Effector CD8-positive, alpha-beta T cell (primary cell): ENCODE results near the gene ZNF652.

Experiments
- DNase-seq: peaks from one replicate; lab custom pipeline; 2025; lab: John Stamatoyannopoulos, UW

ZNF652 gene

GRCh38 chr17:49358641-49359247, 3.3 kb downstream of the ZNF652 start:
- no peak for DNase-seq

GRCh38 chr17:49357516-49357915, 4.5 kb downstream of the ZNF652 start:
- DNase-seq, result no peak

GRCh38 chr17:49356320-49356719, 5.7 kb downstream of the ZNF652 start:
- DNase-seq, result no peak

GRCh38 chr17:49353607-49354006, 8.4 kb downstream of the ZNF652 start:
- DNase-seq, result no peak

- no peak for DNase-seq
These were observed 9.4 kb downstream of the ZNF652 start for GRCh38 chr17:49352587-49353154.

- no peak for DNase-seq
These were observed 10.4 kb downstream of the ZNF652 start for GRCh38 chr17:49351572-49352140.

- no peak for DNase-seq
These were observed 12.5 kb downstream of the ZNF652 start for GRCh38 chr17:49349541-49349940.

- DNase-seq, result no peak
These were observed 17.1 kb downstream of the ZNF652 start for GRCh38 chr17:49344914-49345313.

GRCh38 chr17:49343273-49343672, 18.8 kb downstream of the ZNF652 start:
- DNase-seq, result no peak

GRCh38 chr17:49342575-49342936, 19.5 kb downstream of the ZNF652 start:
- DNase-seq, result no peak

- DNase-seq, result no peak
These were observed 20.7 kb downstream of the ZNF652 start for GRCh38 chr17:49341356-49341755.

- DNase-seq, result no peak
These were observed 22.7 kb downstream of the ZNF652 start for GRCh38 chr17:49339354-49339753.

- DNase-seq, result no peak
These were observed 23.2 kb downstream of the ZNF652 start for GRCh38 chr17:49338883-49339282.

- DNase-seq, result no peak
These were observed 24.2 kb downstream of the ZNF652 start for GRCh38 chr17:49337884-49338283.

- no peak for DNase-seq
These were observed 27.1 kb downstream of the ZNF652 start for GRCh38 chr17:49334744-49335512.

GRCh38 chr17:49333804-49334203, 28.2 kb downstream of the ZNF652 start:
- DNase-seq, result no peak

GRCh38 chr17:49327835-49328784, 33.9 kb downstream of the ZNF652 start:
- DNase-seq, result no peak

GRCh38 chr17:49325980-49326379, 36.1 kb downstream of the ZNF652 start:
- DNase-seq, result no peak

- no peak for DNase-seq
These were observed 43.5 kb downstream of the ZNF652 start for GRCh38 chr17:49318435-49318965.

GRCh38 chr17:49316889-49317675, 45.0 kb downstream of the ZNF652 start:
- DNase-seq, result no peak

GRCh38 chr17:49316258-49316570, 45.8 kb downstream of the ZNF652 start:
- no peak for DNase-seq
